AG09319 (cell line): ENCODE measurements around the gene TMTC1.
A peak's percentile ranks its signal among the peaks of the same experiment; 100 is the strongest.

Experiments
- DNase-seq: peaks from one replicate; pipeline ENCODE4 v3.0.0-alpha.2; 2010; ENCODE audit warnings: low read depth; ENCODE audit errors: extremely low read depth
- CTCF ChIP-seq: IDR thresholded peaks from 2 replicates; pipeline ENCODE4 v1.5.1; 2011; ENCODE audit warnings: low read depth, mild to moderate bottlenecking, inconsistent platforms, low read length, moderate library complexity

TMTC1 gene

GRCh38 chr12:29516431-29516875 lies 267.3 kb downstream of the TMTC1 start:
- no peak for TF ChIP-seq CTCF
- DNase-seq = peak; percentile 78

DNA sequence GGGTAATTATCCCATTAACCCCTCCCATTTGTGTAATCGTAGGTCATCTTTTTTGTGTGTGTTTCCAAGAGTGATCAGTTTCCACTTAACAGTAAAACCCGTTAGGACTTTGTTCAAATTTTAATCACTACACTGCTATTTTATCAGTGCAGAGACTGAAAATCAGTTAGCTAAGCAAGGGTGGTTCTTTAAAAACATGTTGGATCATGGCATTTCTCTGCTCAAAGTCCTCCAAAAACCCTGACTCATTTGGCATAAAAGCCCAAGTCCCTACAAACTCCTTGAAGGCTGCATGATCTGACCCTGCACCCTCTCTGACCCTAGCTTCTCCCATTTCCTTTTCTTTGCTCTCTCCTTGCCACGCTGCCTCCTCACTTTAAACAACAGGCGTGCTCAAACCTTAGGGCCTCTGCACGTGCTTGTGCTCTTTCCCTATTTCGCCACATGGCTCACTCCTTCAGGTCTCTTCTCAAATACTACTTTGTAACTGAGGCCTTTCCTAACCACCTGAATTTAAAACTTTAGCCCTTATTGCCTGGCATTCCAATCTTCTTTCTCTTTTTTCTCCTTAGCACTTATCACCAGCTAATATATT lies 273.1 kb downstream of the TMTC1 start:
- no peak for DNase-seq
- TF ChIP-seq CTCF = no peak

DNA sequence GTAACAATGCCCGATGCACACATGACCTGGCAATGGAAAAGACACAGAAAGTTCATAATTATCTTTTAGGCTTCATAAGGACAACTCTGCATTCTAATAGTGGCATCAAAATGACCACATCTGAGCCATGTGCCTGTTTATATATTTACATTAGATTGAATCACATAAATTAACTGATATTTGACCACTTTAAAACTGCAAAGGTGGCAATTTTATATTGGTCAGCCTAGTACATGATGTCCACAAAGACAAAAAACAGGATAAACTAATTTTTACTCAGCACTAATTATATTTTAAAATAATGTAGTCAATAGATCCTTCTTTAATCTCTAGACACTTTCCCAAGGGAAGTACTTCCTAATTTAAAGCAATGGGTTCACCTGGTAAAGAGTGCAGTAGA lies 274.2 kb downstream of the TMTC1 start:
- no peak for TF ChIP-seq CTCF
- no peak for DNase-seq

DNA sequence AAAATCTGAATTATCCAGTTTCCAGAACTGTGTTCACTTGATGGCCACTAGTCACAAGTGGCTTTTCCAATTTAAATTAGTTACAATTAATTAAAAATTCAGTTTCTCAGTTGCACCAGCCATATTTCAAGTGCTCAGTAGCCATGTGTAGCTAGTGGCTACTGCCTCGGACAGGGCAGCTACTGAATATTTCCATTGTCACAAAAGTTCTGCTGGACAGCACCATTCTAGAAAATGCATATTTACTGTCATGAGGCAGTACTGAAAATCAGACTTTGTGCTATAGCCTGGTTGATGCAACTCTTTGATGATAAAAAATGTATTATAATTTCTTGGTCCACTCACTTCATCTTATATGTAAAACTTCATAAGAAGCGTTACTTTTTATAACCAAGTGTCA lies 274.8 kb downstream of the TMTC1 start:
- TF ChIP-seq CTCF = no peak
- DNase-seq = no peak

GRCh38 chr12:29505122-29505521 lies 278.6 kb downstream of the TMTC1 start:
- TF ChIP-seq CTCF = no peak
- peak; percentile 8 for DNase-seq

DNA sequence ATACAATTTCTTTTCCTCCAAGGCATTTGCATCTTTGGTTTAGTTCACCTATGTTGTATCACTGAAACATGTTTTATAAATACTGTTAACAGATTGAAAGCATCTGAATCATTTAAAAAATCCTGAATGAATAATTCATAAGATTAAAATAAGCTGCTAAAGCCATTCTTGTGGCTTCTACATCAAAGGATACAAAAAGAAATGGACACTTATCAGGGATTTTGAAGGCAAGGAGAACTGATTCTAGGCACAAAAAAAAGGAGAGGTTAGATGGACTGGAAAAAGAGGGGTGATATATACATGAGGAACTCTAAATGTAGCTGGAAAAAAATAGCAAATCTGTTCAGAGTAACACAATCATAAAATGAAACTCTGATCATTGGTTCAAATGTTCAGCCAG lies 280.5 kb downstream of the TMTC1 start:
- no peak for DNase-seq
- TF ChIP-seq CTCF = no peak

DNA sequence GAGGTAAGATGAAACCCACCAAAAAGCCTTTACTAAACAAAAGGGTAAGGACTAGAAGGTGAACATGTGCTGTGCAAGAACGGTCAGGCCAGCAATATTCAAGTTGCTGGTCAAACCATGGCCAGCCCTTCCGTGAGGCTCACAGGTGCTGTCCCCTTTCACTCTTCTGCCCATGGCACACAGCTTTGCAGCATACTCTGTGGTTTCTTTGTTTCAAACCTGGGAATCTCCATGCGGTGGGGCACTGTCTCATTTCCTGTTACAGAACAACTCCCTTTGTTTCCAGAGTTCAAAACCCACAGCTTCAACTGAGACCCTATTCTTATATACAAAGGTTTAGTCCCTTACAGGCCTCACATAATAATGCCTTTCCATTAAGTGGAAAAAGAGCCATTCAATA lies 284.5 kb downstream of the TMTC1 start:
- no peak for TF ChIP-seq CTCF
- DNase-seq = no peak
